Right renal pelvis (tissue), 4 donors: ENCODE data around the gene HDGF. TPM values are rescaled to one million over a fixed set of nuclear protein-coding genes. Genes with fewer than 3 reads are reported as not detected.

Experiments used
- DNase-seq, 4 donors: peaks; one replicate each; pipeline ENCODE4 v3.0.0-alpha.2; 2013; ENCODE audit warnings: low read depth in 4 of 4, low spot score in 3 of 4, missing footprints in 1 of 4
- polyA plus RNA-seq, 4 donors: library from polyadenylated mRNA; unstranded; fragments of 120-200 nt; gene quantifications; one replicate each; pipeline ENCODE4 v1.2.1, GENCODE V29; 2013; ENCODE audit not compliant: insufficient read length in 4 of 4

HDGF gene
- polyA plus RNA-seq, 4 donors, result 261 to 286 (median 283) TPM

GRCh38 chr1:156747742-156748669 is 3.5 kb downstream of the HDGF start:
- DNase-seq, result no peak

- peak in 1 of 4 donors; percentile 78 for DNase-seq
These were observed 4.5 kb downstream of the HDGF start for GRCh38 chr1:156746728-156747631.

GRCh38 chr1:156746406-156746727 is 5.1 kb downstream of the HDGF start:
- no peak for DNase-seq

- no peak for DNase-seq
These were observed 5.6 kb downstream of the HDGF start for GRCh38 chr1:156745881-156746280.

- no peak for DNase-seq
These were observed 6.6 kb downstream of the HDGF start for GRCh38 chr1:156744786-156745419.

GRCh38 chr1:156744344-156744743 is 7.1 kb downstream of the HDGF start:
- no peak for DNase-seq

- no peak for DNase-seq
These were observed 7.8 kb downstream of the HDGF start for GRCh38 chr1:156743367-156744302.

GRCh38 chr1:156742801-156743200 is 8.7 kb downstream of the HDGF start:
- DNase-seq, result no peak

- DNase-seq, result no peak
These were observed 9.5 kb downstream of the HDGF start for GRCh38 chr1:156742017-156742416.

- DNase-seq, result no peak
These were observed 9.9 kb downstream of the HDGF start for GRCh38 chr1:156741481-156741983.

GRCh38 chr1:156740741-156741480 is 10.6 kb downstream of the HDGF start, which contains the start of gene MRPL24:
Gene MRPL24 (minus strand): TSS chr1:156741088. CDS start chr1:156738704, 2,384 bp downstream.
- DNase-seq, result peak; percentile 92 to 99 (median 99)

GRCh38 chr1:156740237-156740740 is 11.2 kb downstream of the HDGF start:
- DNase-seq, result no peak

GRCh38 chr1:156738916-156739315 is 12.6 kb downstream of the HDGF start:
- DNase-seq, result no peak

- no peak for DNase-seq
These were observed 13.1 kb downstream of the HDGF start for GRCh38 chr1:156738407-156738806.

GRCh38 chr1:156733989-156734584 is 17.4 kb downstream of the HDGF start:
- DNase-seq, result no peak

- peak; percentile 89 to 94 (median 92) for DNase-seq
These were observed 22.6 kb downstream of the HDGF start, which contains the start of gene ISG20L2 for GRCh38 chr1:156728599-156729462. Gene ISG20L2 (minus strand): TSS chr1:156728766. CDS start chr1:156727652, 1,114 bp downstream.

GRCh38 chr1:156727926-156728598 is 23.4 kb downstream of the HDGF start, which contains the start of gene METTL25B:
Gene METTL25B (plus strand): TSS chr1:156728469. CDS start chr1:156729105, 636 bp downstream.
- DNase-seq, result no peak
